CD4-positive, CD25-positive, alpha-beta regulatory T cell (primary cell): ENCODE data around the gene TYMP. TPM values are rescaled to one million over a fixed set of nuclear protein-coding genes. Genes with fewer than 3 reads are reported as not detected.

Experiments used
- ATAC-seq, 2 donors: fragments of 150-1000 bp; cut with Tn5 transposase; one replicate each; pipeline ENCODE4 v1.10.0; 2021; ENCODE audit warnings: low read depth in 2 of 2, moderate number of reproducible peaks in 2 of 2, moderate library complexity in 1 of 2
- DNase-seq, 3 donors: peaks; one replicate each; pipeline versions ENCODE4 v3.0.0 to v3.0.0-alpha.2; 2012 to 2022; ENCODE audit warnings: mixed read lengths in 1 of 3
- H3K27ac ChIP-seq: one replicate; pipeline ENCODE4 v1.7.0; 2013; ENCODE audit warnings: mild to moderate bottlenecking, low read length; ENCODE audit not compliant: insufficient read depth, poor library complexity, severe bottlenecking
- H3K27me3 ChIP-seq: one replicate; pipeline ENCODE4 v1.7.0; 2013; ENCODE audit warnings: low read length; ENCODE audit not compliant: control insufficient read depth, insufficient read depth
- H3K36me3 ChIP-seq: one replicate; pipeline ENCODE4 v1.7.0; 2013; ENCODE audit warnings: mild to moderate bottlenecking, low read length, moderate library complexity; ENCODE audit not compliant: control insufficient read depth, insufficient read depth
- H3K4me1 ChIP-seq: 2 replicates; pipeline ENCODE4 v1.7.0; 2013; ENCODE audit warnings: mild to moderate bottlenecking, low read length; ENCODE audit not compliant: insufficient read depth, control insufficient read depth, poor library complexity, severe bottlenecking
- H3K4me3 ChIP-seq: one replicate; pipeline ENCODE4 v1.7.0; 2013; ENCODE audit warnings: low read depth, mild to moderate bottlenecking, low read length, moderate library complexity
- H3K9me3 ChIP-seq, 2 experiments: 1 replicate in 1 of 2; 2 replicates in 1 of 2; pipeline ENCODE4 v1.7.0; 2013; ENCODE audit warnings: low read length in 2 of 2, mild to moderate bottlenecking in 1 of 2, moderate library complexity in 1 of 2; ENCODE audit not compliant: control insufficient read depth in 2 of 2
- H3K27ac Mint-ChIP-seq, 3 donors: one replicate each; pipeline ENCODE4 v1.8.0; 2020 to 2022; ENCODE audit warnings: mild to moderate bottlenecking in 3 of 3, mixed read lengths in 3 of 3, moderate library complexity in 2 of 3
- H3K27me3 Mint-ChIP-seq: one replicate; pipeline ENCODE4 v1.8.0; 2022; ENCODE audit warnings: mild to moderate bottlenecking, mixed read lengths
- H3K36me3 Mint-ChIP-seq: one replicate; pipeline ENCODE4 v1.8.0; 2020; ENCODE audit warnings: mixed read lengths
- H3K4me1 Mint-ChIP-seq, 4 donors: one replicate each; pipeline ENCODE4 v1.8.0; 2020 to 2022; ENCODE audit warnings: mixed read lengths in 4 of 4, mild to moderate bottlenecking in 1 of 4
- H3K4me3 Mint-ChIP-seq, 4 donors: one replicate each; pipeline ENCODE4 v1.8.0; 2020 to 2022; ENCODE audit warnings: mild to moderate bottlenecking in 4 of 4, mixed read lengths in 4 of 4, moderate library complexity in 3 of 4
- H3K9me3 Mint-ChIP-seq, 7 donors: one replicate each; pipeline ENCODE4 v1.8.0; 2020 to 2022; ENCODE audit warnings: mixed read lengths in 7 of 7, mild to moderate bottlenecking in 3 of 7, moderate library complexity in 2 of 7
- polyA plus RNA-seq, 4 donors: library from polyadenylated mRNA; unstranded; fragments of 300-500 nt; fragmentation: Illumina TruSeq; gene quantifications; one replicate each; pipeline ENCODE4 v1.2.3, GENCODE V29; 2021
- total RNA-seq: library from RNA; stranded (reverse); gene quantifications from one replicate; pipeline ENCODE4 v1.2.3, GENCODE V29; 2022

TYMP gene
- total and polyA plus RNA-seq, 5 donors from 2014 or later, result 29.2 to 65.2 (median 46.9) TPM

DNA sequence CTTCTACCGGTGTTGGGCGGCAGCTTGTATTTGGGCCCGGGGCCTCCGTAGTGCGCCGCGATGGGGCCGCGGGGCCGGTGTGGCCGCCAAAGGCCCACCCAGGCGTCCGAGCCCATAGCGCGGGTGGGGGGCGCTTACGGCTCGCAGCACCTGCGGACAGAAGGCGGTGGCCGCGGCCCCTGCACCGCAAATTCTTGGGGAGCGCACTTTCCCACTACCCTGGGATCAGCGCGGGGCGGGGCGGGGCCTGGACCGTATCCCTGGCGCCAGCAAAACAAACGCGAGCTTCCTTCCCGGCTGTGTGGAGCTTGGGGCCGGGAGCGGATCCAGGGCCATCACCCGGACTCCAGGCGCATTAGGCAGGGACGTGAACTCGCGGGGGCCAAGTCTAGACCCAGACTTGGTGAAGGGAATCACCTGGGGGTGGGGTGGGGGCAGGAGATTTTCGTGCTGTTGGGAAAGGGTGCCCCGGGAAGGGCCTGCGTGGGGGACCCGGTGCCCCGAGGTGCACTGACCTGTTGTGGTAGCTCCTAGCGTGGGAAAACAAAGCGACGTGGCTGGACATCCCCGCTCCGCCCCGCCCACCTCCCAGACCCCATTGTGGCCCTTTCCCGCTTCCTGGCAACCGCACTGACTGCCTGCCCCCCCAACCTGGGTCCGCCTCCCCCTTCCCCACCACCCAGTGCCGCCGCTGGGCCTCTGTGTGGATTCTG is 2.3 kb upstream of the TYMP start:
- no peak for ATAC-seq
- Histone ChIP-seq H3K4me1 (peaks cover 56% of the 10 kb centered on the region), H3K4me3 (no peak overlapping the region), H3K9me3 (no peaks in the 10 kb centered on the region), H3K27ac (peak overlapping the region; percentile 96), H3K36me3 (no peaks in the 10 kb centered on the region), H3K27me3 (no peaks in the 10 kb centered on the region)
- Mint-ChIP-seq H3K36me3 (no peaks in the 10 kb centered on the region), H3K4me1 (peaks cover 0 to 49% (median 24%) of the 10 kb centered on the region in 4 donors), H3K27me3 (no peaks in the 10 kb centered on the region), H3K9me3 (no peaks in the 10 kb centered on the region), H3K4me3 (peak overlapping the region; percentile 91 to 96 (median 93)), H3K27ac (peak overlapping the region; percentile 76 to 99 (median 92))
- no peak for DNase-seq

DNA sequence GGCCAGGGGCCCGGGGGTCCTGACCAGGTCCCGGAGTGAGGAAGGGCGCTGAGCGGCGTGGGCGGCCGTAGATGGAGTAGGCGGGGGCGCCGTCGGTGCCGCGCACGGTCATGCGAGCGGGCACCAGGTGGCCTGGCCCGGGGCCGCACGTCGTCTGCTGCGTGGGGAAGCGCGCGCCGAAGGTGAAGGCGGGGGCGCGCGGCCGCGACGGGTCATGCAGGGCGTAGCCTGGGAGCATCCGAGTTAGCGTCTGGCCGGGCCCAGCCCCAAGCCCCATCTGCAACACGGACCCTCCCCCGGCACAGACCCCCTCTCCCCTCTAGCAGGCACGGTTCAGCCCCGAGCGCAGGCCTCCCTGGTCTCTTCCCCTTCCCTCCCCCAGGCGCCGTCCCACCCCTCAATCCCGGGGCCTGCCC is 1.7 kb upstream of the TYMP start:
- DNase-seq, result peak; percentile 48 to 86 (median 61)
- Mint-ChIP-seq H3K27me3 (no peaks in the 10 kb centered on the region), H3K4me1 (peaks cover 0 to 53% (median 25%) of the 10 kb centered on the region in 4 donors), H3K36me3 (no peaks in the 10 kb centered on the region), H3K4me3 (peak overlapping the region; percentile 91 to 96 (median 92)), H3K9me3 (no peaks in the 10 kb centered on the region), H3K27ac (peak overlapping the region; percentile 92 to 99 (median 98))
- peak; percentile 61 to 63 for ATAC-seq
- peaks cover 61% of the 10 kb centered on the region for H3K4me1 ChIP-seq
- H3K4me3 ChIP-seq, result peak overlapping the region; percentile 66
- H3K36me3 ChIP-seq, result no peaks in the 10 kb centered on the region
- peak overlapping the region; percentile 96 for H3K27ac ChIP-seq
- no peaks in the 10 kb centered on the region for H3K27me3 ChIP-seq
- H3K9me3 ChIP-seq, result no peaks in the 10 kb centered on the region

DNA sequence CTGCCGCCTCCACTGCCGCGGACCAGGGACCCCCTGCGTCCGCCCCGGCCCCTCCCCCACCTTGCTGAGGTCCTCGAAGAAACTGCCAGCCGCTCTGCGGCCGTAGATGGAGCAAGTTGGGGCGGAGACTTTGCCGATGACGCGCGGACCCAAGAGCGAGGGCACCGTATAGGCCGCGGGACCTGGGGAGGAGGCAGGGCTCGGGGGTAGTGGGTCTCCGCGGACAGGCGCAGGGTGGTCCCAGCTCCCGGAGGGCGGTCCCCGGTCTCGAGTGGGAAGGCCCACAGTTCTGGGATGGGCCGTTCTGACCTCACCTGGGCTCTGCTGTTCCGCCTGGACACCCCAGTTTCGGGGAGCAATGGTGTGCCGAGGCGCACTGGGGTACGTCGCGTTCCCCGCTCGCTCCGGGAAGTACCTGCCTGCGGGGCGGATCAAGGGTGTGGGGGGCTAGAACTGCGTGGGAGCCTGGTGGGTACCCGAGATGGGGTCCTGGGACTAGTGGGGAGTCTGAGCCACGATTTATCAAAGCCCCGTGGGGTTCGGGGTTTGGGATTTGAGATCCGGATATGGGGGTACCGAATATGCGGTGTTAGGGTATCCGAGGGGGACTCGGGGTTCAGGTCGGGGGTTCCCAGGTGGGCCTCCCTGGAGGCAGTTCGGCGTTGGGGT is 1.2 kb upstream of the TYMP start:
- Mint-ChIP-seq H3K27ac (peak overlapping the region; percentile 92 to 99 (median 98)), H3K36me3 (no peaks in the 10 kb centered on the region), H3K27me3 (no peaks in the 10 kb centered on the region), H3K4me3 (peak overlapping the region; percentile 91 to 96 (median 92)), H3K9me3 (no peaks in the 10 kb centered on the region), H3K4me1 (peaks cover 0 to 48% (median 25%) of the 10 kb centered on the region in 4 donors)
- Histone ChIP-seq H3K4me1 (peaks cover 65% of the 10 kb centered on the region), H3K36me3 (no peaks in the 10 kb centered on the region), H3K9me3 (no peaks in the 10 kb centered on the region), H3K27ac (peak overlapping the region; percentile 96), H3K27me3 (no peaks in the 10 kb centered on the region), H3K4me3 (peak overlapping the region; percentile 66)
- ATAC-seq, result peak; percentile 45 to 47
- DNase-seq, result peak; percentile 64 to 92 (median 76)

DNA sequence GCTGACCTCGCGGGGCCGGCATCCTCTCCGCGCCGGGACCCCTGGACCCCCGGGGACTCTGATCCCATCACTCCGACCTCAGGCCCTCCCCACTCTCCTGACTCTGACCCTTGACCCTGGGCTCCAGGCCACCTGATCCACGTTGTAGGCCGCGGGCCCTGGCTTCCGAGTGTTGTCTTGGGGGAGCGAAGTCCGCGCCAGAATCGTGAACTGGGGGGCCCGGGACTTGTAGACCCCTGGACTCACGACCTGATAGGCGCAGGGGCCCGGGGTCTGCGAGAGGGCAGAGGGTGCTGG is 716 bp upstream of the TYMP start:
- Histone ChIP-seq H3K9me3 (no peaks in the 10 kb centered on the region), H3K27ac (peak overlapping the region; percentile 96), H3K27me3 (no peaks in the 10 kb centered on the region), H3K4me1 (peaks cover 65% of the 10 kb centered on the region), H3K4me3 (no peak overlapping the region), H3K36me3 (no peaks in the 10 kb centered on the region)
- Mint-ChIP-seq H3K4me1 (peaks cover 0 to 48% (median 25%) of the 10 kb centered on the region in 4 donors), H3K36me3 (no peaks in the 10 kb centered on the region), H3K27me3 (no peaks in the 10 kb centered on the region), H3K27ac (peak overlapping the region; percentile 75 to 92 (median 85)), H3K4me3 (peak overlapping the region; percentile 91 to 96 (median 92)), H3K9me3 (no peaks in the 10 kb centered on the region)
- DNase-seq, result peak in 1 of 3 donors; percentile 15
- no peak for ATAC-seq

DNA sequence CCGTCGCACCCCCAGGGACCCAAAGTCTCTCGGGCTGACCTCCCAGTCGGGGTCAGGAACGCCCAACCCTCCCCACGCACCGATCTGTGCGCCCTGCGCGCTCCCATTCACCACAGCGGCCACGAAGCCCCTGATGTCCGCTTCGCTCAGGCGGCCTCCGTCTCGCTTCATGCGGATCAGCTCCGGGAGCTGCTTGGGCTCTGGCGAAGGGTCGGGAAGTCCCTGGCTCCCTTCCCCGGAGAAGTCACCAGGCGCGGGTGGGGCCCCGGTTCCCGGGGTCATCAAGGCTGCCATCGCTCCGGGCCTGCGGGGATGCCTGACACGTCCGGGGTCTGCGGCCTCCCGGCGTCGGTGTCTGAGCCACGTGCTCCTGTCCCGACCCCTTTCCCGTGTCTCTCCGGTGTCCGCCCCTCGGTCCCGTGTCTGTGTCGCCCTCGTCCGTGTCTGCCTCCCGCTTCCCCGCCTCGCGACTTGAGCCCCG is 356 bp downstream of the TYMP start:
- peak overlapping the region; percentile 62 to 94 (median 78) for H3K4me3 Mint-ChIP-seq
- no peaks in the 10 kb centered on the region for H3K27me3 Mint-ChIP-seq
- Histone ChIP-seq H3K4me3 (no peak overlapping the region), H3K27me3 (no peaks in the 10 kb centered on the region), H3K9me3 (no peaks in the 10 kb centered on the region), H3K4me1 (peaks cover 72% of the 10 kb centered on the region), H3K27ac (peak overlapping the region; percentile 96), H3K36me3 (no peaks in the 10 kb centered on the region)
- DNase-seq (peak in 1 of 3 donors; percentile 16), ATAC-seq (no peak)
- H3K36me3 Mint-ChIP-seq, result no peaks in the 10 kb centered on the region
- peaks cover 0 to 48% (median 28%) of the 10 kb centered on the region in 4 donors for H3K4me1 Mint-ChIP-seq
- H3K27ac Mint-ChIP-seq, result peak overlapping the region in 1 of 3 donors; percentile 89
- no peaks in the 10 kb centered on the region for H3K9me3 Mint-ChIP-seq

DNA sequence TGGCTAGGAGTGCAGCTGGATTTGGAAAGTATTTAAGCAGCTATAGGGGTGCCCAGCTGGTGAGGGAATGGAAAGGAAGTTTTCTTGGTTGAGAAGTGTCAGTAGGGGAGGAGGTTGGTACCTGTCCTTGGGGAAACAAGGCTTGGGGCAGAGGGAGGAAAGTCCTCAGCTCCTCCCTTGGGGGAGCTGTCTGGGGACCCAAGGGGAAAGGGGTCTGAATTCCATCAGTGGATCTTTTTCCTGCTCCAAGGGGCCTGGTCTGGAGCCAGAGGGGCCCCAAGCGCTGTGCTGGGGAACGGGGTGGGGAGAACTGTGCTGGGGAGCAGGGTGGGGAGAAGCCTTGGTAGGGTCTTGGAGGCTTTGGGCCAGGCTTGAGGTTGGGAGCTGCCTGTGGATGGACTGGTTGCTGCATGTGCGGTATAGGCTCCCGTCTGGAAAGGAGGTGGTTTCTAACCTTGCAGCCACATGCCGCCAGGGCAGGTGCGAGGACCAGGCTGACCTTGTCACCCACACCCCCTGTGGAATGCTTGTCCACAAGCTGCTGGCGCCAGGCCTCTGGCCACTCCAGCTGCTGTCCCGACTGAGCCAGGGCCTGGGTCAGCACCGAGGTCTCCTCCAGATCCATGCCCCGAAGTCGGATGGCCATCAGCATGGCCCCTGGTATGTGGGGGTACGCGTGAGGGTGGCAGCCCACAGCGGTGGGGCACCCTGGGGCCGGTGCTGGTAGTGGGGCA is 963 bp downstream of the TYMP start:
- no peaks in the 10 kb centered on the region for H3K36me3 Mint-ChIP-seq
- H3K27me3 Mint-ChIP-seq, result no peaks in the 10 kb centered on the region
- Histone ChIP-seq H3K9me3 (no peaks in the 10 kb centered on the region), H3K4me3 (no peak overlapping the region), H3K27ac (peak overlapping the region; percentile 96), H3K4me1 (peaks cover 71% of the 10 kb centered on the region), H3K36me3 (no peaks in the 10 kb centered on the region), H3K27me3 (no peaks in the 10 kb centered on the region)
- no peak for ATAC-seq
- DNase-seq, result peak in 1 of 3 donors; percentile 17
- H3K4me1 Mint-ChIP-seq, result peaks cover 0 to 44% (median 28%) of the 10 kb centered on the region in 4 donors
- peak overlapping the region; percentile 64 to 94 (median 84) for H3K4me3 Mint-ChIP-seq
- peak overlapping the region; percentile 46 to 64 (median 48) for H3K27ac Mint-ChIP-seq
- H3K9me3 Mint-ChIP-seq, result no peaks in the 10 kb centered on the region

DNA sequence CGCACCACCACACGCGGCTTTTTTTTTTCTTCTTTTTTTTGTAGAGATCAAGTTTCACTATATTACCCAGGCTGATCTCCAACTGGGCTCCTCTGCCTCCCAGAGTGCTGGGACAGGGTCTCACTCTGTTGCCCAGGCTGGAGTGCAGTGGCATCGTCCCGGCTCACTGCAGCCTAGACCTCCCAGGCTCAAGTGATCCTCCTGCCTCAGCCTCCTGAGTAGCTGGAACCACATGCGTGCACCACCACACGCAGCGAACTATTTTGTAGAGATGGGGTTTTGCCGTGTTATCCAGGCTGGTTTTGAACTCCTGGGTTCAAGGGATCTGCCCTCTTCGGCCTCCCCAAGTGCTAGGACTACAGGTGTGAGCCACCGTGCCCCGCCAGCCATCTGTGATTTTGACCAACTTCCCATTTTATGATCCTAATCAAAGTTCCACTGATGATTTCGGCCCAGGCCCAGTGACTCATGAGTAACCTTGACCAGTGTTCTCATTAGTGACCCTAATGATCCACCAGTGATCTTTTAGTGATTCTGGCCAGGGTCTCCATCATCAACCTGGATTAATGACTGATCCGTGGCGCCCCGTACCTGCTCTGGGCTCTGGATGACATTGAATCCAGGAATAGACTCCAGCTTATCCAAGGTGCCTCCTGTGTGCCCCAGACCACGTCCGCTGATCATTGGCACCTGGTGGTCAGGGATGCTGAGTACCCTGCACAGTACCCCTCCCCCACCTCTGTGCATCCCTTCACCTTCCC is 1.7 kb downstream of the TYMP start:
- Mint-ChIP-seq H3K27me3 (no peaks in the 10 kb centered on the region), H3K4me1 (peaks cover 0 to 37% (median 24%) of the 10 kb centered on the region in 4 donors), H3K27ac (peak overlapping the region; percentile 48 to 87 (median 85)), H3K4me3 (peak overlapping the region; percentile 77 to 94 (median 88)), H3K36me3 (no peaks in the 10 kb centered on the region), H3K9me3 (no peaks in the 10 kb centered on the region)
- no peak for DNase-seq
- H3K4me1 ChIP-seq, result peaks cover 69% of the 10 kb centered on the region
- H3K27ac ChIP-seq, result peak overlapping the region; percentile 96
- ATAC-seq, result no peak
- H3K27me3 ChIP-seq, result no peaks in the 10 kb centered on the region
- H3K9me3 ChIP-seq, result no peaks in the 10 kb centered on the region
- peaks cover 5% of the 10 kb centered on the region for H3K36me3 ChIP-seq
- no peak overlapping the region for H3K4me3 ChIP-seq
